IMR-90 (cell line): ENCODE data around the gene ESAM. TPM values are rescaled to one million over a fixed set of nuclear protein-coding genes. Genes with fewer than 3 reads are reported as not detected.

ENCODE experiments used
- ATAC-seq: fragments of 200-7000 bp; cut with Tn5 transposase; 2 replicates; pipeline ENCODE4 v1.9.1; 2020; ENCODE audit warnings: low read depth, mild to moderate bottlenecking, moderate library complexity
- BruUV-seq: library from RNA; stranded (reverse); fragments of 400-500 nt; replicated peaks from 2 replicates; lab custom pipeline; 2021; lab: Mats Ljungman, UMichigan
- CTCF ChIA-PET: fragments of 300-600 bp; formaldehyde crosslinking; extraction: SDS; loops from one replicate; lab custom pipeline; 2021; ENCODE audit warnings: antibody characterized with exemption; lab: Yijun Ruan, JAX
- POLR2A ChIA-PET: fragments of 300-600 bp; sonication (Branson Sonifier 250); formaldehyde crosslinking; loops from one replicate; lab custom pipeline; 2022; ENCODE audit warnings: antibody characterized with exemption; ENCODE audit not compliant: unreplicated experiment; lab: Charles Lee
- DNase-seq: peaks from one replicate; pipeline ENCODE4 v3.0.0; 2013
- H2AFZ ChIP-seq: replicated peaks from 2 replicates; pipeline ENCODE3; 2013; ENCODE audit warnings: low read length, mild to moderate bottlenecking; ENCODE audit not compliant: poor library complexity
- H2AK5ac ChIP-seq: 2 replicates; pipeline ENCODE4 v1.6.1; 2013; ENCODE audit warnings: low read depth, low read length, inconsistent platforms
- H2AK9ac ChIP-seq: replicated peaks from 2 replicates; pipeline ENCODE3; 2013; ENCODE audit warnings: mild to moderate bottlenecking, low read depth, low read length, moderate library complexity; ENCODE audit not compliant: poor library complexity
- H2BK120ac ChIP-seq: 2 replicates; pipeline ENCODE4 v1.6.1; 2013; ENCODE audit warnings: low read depth, low read length, inconsistent platforms
- H2BK15ac ChIP-seq: 3 replicates; pipeline ENCODE4 v1.6.1; 2013; ENCODE audit warnings: low read depth, low read length, inconsistent platforms
- H2BK20ac ChIP-seq: 2 replicates; pipeline ENCODE4 v1.6.1; 2013; ENCODE audit warnings: low read depth, mild to moderate bottlenecking, inconsistent platforms, low read length, moderate library complexity
- H2BK5ac ChIP-seq: 2 replicates; pipeline ENCODE4 v1.6.1; 2013; ENCODE audit warnings: mild to moderate bottlenecking, low read depth, low read length, inconsistent platforms; ENCODE audit not compliant: poor library complexity, severe bottlenecking
- H3K14ac ChIP-seq: replicated peaks from 2 replicates; pipeline ENCODE4 v1.6.1; 2013; ENCODE audit warnings: low read depth, low read length, inconsistent platforms
- H3K18ac ChIP-seq: 2 replicates; pipeline ENCODE4 v1.6.1; 2013; ENCODE audit warnings: low read depth, low read length, control low read depth
- H3K23ac ChIP-seq: 2 replicates; pipeline ENCODE4 v1.6.1; 2013; ENCODE audit warnings: low read depth, low read length, inconsistent platforms
- H3K27ac ChIP-seq: 2 replicates; pipeline ENCODE4 v1.5.1; 2013; ENCODE audit warnings: mild to moderate bottlenecking, control low read depth, low read length; ENCODE audit not compliant: insufficient read depth
- H3K27me3 ChIP-seq: 2 replicates; pipeline ENCODE4 v1.6.1; 2013; ENCODE audit warnings: low read length; ENCODE audit not compliant: control insufficient read depth, insufficient read depth
- H3K36me3 ChIP-seq: 2 replicates; pipeline ENCODE4 v1.6.1; 2013; ENCODE audit warnings: low read length, mixed read lengths; ENCODE audit not compliant: control insufficient read depth, insufficient read depth
- H3K4ac ChIP-seq: 2 replicates; pipeline ENCODE4 v1.6.1; 2013; ENCODE audit warnings: low read depth, low read length, inconsistent platforms
- H3K4me1 ChIP-seq: 2 replicates; pipeline ENCODE4 v1.6.1; 2013; ENCODE audit warnings: low read length, mixed read lengths; ENCODE audit not compliant: control insufficient read depth, insufficient read depth
- H3K4me2 ChIP-seq: 2 replicates; pipeline ENCODE4 v1.6.1; 2013; ENCODE audit warnings: low read depth, mild to moderate bottlenecking, control low read depth, low read length, moderate library complexity
- H3K4me3 ChIP-seq: 2 replicates; pipeline ENCODE4 v1.5.1; 2013; ENCODE audit warnings: low read depth, mild to moderate bottlenecking, control low read depth, low read length, moderate library complexity; ENCODE audit not compliant: insufficient read depth
- H3K56ac ChIP-seq: 2 replicates; pipeline ENCODE4 v1.6.1; 2013; ENCODE audit warnings: low read length, inconsistent platforms; ENCODE audit not compliant: insufficient read depth; ENCODE audit errors: extremely low read depth
- H3K79me1 ChIP-seq, 2 experiments: 2 replicates each; pipeline ENCODE4 v1.6.1; 2013; ENCODE audit warnings: low read length in 2 of 2, inconsistent platforms in 1 of 2, low read depth in 1 of 2
- H3K9ac ChIP-seq: 2 replicates; pipeline ENCODE4 v1.6.1; 2013; ENCODE audit warnings: low read depth, low read length, control low read depth
- H3K9me1 ChIP-seq: 2 replicates; pipeline ENCODE4 v1.6.1; 2013; ENCODE audit warnings: low read length, inconsistent platforms; ENCODE audit not compliant: insufficient read depth
- H3K9me3 ChIP-seq: 2 replicates; pipeline ENCODE4 v1.6.1; 2013; ENCODE audit warnings: low read length; ENCODE audit not compliant: control insufficient read depth, insufficient read depth
- H4K20me1 ChIP-seq: 2 replicates; pipeline ENCODE4 v1.6.1; 2013; ENCODE audit warnings: low read length, inconsistent platforms; ENCODE audit not compliant: insufficient read depth
- H4K5ac ChIP-seq: 2 replicates; pipeline ENCODE4 v1.6.1; 2013; ENCODE audit warnings: mild to moderate bottlenecking, low read depth, low read length, control low read depth
- H4K8ac ChIP-seq, 2 experiments: 2 replicates each; pipeline ENCODE4 v1.6.1; 2013; ENCODE audit warnings: low read depth in 2 of 2, low read length in 2 of 2, control low read depth in 1 of 2, inconsistent platforms in 1 of 2
- H4K91ac ChIP-seq: 2 replicates; pipeline ENCODE4 v1.6.1; 2013; ENCODE audit warnings: low read depth, low read length, inconsistent platforms; ENCODE audit not compliant: insufficient read depth
- BHLHE40 ChIP-seq: fragments of 150-350 bp; IDR thresholded peaks from 2 replicates; pipeline ENCODE4 v1.6.1; 2016; ENCODE audit warnings: mild to moderate bottlenecking, low read depth, low read length
- NFE2L2 ChIP-seq: fragments of 150-350 bp; IDR thresholded peaks from 2 replicates; pipeline ENCODE4 v1.6.1; 2016; ENCODE audit warnings: low read depth, mild to moderate bottlenecking, low read length
- RFX5 ChIP-seq: IDR thresholded peaks from 2 replicates; pipeline ENCODE4 v1.8.0; 2012; ENCODE audit warnings: low read depth, mild to moderate bottlenecking, low read length, moderate library complexity
- WGBS, 2 experiments: methylation state at CpG; one replicate each; pipeline versions ENCODE4 v1.1.5 to v1.1.7; 2013; ENCODE audit warnings: missing lambda C conversion rate in 2 of 2; ENCODE audit not compliant: insufficient read length in 1 of 2; ENCODE audit errors: extremely low coverage in 2 of 2; 5-methylcytosine and 5-hydroxymethylcytosine counted together
- dilution Hi-C: fragments of 300-500 bp; cut with HindIII; formaldehyde crosslinking; loops from one replicate; pipeline ENCODE4 v1.14.3; 2018; ENCODE audit warnings: low sequenced_read_pairs; ENCODE audit not compliant: unreplicated experiment
- in situ Hi-C: fragments of 300-500 bp; cut with MboI; formaldehyde crosslinking; loops from 3 replicates; pipeline ENCODE4 v1.14.3; 2019; ENCODE audit warnings: low sequenced_read_pairs, inconsistent platforms, mixed read lengths
- intact Hi-C: fragments of 100-400 bp; cut with micrococcal nuclease; formaldehyde crosslinking; loops from 2 replicates; pipeline ENCODE4 v1.10.0; 2022
- polyA plus RNA-seq, 3 experiments: library from polyadenylated mRNA; depleted of rRNA; stranded (reverse); fragments of >200 nt; gene quantifications; 2 replicates each; pipeline ENCODE4 v1.2.3, GENCODE V29; 2012; ENCODE audit warnings: low replicate concordance in 1 of 3
- total RNA-seq: library from RNA; depleted of rRNA; stranded (reverse); fragments of >200 nt; gene quantifications from 2 replicates; pipeline ENCODE4 v1.2.3, GENCODE V29; 2012

ESAM gene
- total and polyA plus RNA-seq, 2 of the 4 experiments (the other 2 are of a cell fraction): under 0.01 to 0.12 TPM

DNA sequence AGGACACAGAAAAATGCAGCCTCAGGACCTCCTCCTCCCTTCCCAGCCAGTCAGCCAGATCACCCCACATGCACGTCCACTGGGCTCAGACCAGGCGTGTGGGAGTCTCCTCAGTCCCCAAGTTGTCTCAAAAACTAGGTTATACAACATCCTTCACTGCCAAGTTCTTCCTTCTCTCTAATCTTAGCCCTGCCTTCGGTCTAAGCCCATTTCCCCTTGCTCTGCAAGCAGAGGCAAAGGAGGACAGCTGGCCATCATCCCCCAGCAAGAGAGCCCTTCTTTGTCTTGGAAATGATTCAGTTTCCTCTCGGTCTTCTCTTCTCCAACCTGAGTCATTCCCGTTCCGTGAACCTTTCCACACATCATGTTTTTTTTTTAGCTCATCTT lies 36.4 kb downstream of the ESAM start:
- Histone ChIP-seq H3K27me3 (peaks cover 22% of the 10 kb centered on the region), H3K79me1 (no peaks in the 10 kb centered on the region), H3K4me2 (peak overlapping the region; percentile 8), H4K8ac (peak overlapping the region in 1 of 2 experiments; percentile 72; a peak in 1 of 4 replicates), H3K4me1 (peaks cover 5% of the 10 kb centered on the region), H3K9me3 (no peaks in the 10 kb centered on the region), H2BK15ac (peak overlapping the region; percentile 27; the same call in 1 of the 3 replicates), H3K9ac (no peak overlapping the region), H4K20me1 (no peaks in the 10 kb centered on the region), H3K14ac (peak overlapping the region; percentile 53), H2BK20ac (peak overlapping the region; percentile 54; the same call in 1 of the 2 replicates), H2BK120ac (peak overlapping the region; percentile 48), H2AFZ (peak overlapping the region; percentile 88), H2AK9ac (peak overlapping the region; percentile 51), H3K4ac (no peak overlapping the region; the same call in none of the 2 replicates), H4K5ac (no peak overlapping the region; the same call in 1 of the 2 replicates), H4K91ac (peak overlapping the region; percentile 53; the same call in 1 of the 2 replicates), H3K36me3 (no peaks in the 10 kb centered on the region), H2BK5ac (peak overlapping the region; percentile 33), H3K4me3 (no peak overlapping the region), H3K9me1 (peaks cover 12% of the 10 kb centered on the region), H3K23ac (peak overlapping the region; percentile 67; the same call in 1 of the 2 replicates), H2AK5ac (peak overlapping the region; percentile 67; the same call in 1 of the 2 replicates), H3K27ac (no peak overlapping the region), H3K18ac (no peak overlapping the region), H3K56ac (no peak overlapping the region)
- 0% methylated on average over 2 of the region's 6 CpGs; no CpG with 5 or more reads in 1 of the 2 experiments for WGBS, 2 experiments
- ATAC-seq (peak; percentile 45), DNase-seq (peak; percentile 77)
- in situ Hi-C loops (no loop called here), intact Hi-C loops (no loop called here), dilution Hi-C loops (no loop called here)
- TF ChIP-seq BHLHE40: no peak
- TF ChIP-seq RFX5: no peak
- no peak for TF ChIP-seq NFE2L2
- ChIA-PET POLR2A (interaction anchor here (0.6 kb wide), 1 partner anchor 1647 kb away, joined by 5 read pairs; no protein-coding TSS in a partner anchor), CTCF (interaction anchor here (1.0 kb wide), 1 partner anchor 18 kb away, joined by 3 read pairs; no protein-coding TSS in a partner anchor)
- no TSS peak for BruUV-seq
